HG02840 (cell line): ENCODE data around the gene GATM.
"Not testable (repeated sequence)": the region's sequence is repeated elsewhere in the genome, so short reads cannot be mapped to it uniquely, and the experiment has no call there.

Experiments used
- ATAC-seq: cut with Tn5 transposase; IDR thresholded peaks from one replicate; pipeline ENCODE4 v1.9.1; 2021; ENCODE audit warnings: mild to moderate bottlenecking, moderate library complexity, moderate number of reproducible peaks; ENCODE audit not compliant: unreplicated experiment, low FRiP score

The GATM gene

DNA sequence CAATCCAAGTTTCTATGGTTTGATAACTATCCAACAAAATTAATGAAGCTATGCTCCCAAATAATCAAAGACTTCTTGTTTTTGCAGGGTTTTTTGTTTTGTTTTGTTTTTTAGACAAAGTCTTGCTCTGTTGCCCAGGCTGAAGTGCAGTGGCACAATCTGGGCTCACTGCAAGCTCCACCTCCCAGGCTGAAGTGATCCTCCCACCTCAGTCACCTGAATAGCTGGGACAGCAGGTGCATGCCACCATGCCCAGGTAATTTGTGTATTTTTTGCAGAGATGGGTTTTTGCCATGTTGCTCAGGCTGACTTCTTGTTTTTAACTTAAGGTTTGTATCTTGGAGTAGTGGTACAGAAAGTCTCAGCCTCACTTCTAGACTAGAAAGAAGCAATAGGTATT is 11.0 kb upstream of the GATM start:
- ATAC-seq: no peak

DNA sequence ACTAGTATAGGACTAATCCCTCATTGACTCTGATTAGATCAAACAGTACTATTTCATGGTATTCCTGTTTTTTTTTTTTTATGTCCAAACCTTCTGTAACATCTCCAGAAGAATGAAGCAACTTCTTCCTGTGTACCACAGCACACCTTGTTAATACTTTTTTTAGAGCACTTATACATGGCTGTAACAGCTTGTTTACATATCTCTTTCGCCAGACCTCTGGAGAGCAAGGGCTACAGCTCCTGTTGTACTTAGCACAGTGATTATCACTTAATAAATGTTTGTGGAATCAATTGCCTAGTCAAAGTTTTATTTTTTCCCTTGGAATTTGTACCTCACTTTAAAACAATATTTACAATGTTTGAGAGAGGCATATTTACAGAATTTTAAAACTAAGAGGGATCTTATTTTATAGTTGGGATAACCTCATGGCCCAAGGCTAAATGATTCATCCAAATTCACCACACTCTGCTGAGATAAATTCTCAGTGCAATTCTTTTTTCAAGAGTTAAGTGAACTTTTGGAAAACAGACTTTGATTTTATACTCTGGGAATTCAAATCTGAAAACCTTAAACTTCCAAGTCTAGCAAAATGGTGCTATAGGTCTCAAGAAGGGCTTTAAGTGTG is 9.2 kb upstream of the GATM start:
- ATAC-seq: no peak

DNA sequence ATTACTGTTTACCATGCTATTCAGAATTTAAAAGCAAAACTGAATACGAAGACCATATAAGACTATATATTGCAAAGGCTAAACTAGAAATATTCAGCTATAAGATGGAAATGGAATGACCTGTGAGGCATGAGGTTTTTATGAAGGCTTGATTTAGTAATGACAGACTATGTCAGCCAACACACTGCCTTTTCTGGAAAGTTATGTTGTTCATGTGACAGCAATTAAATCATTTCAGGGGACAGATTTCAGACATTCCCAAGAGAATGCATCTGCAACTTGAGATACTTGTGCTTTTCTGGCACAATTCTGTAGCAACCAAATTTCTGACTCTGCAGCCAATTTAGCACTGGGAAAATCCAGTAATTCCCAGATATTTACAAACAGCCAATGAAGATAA is 8.6 kb upstream of the GATM start:
- no peak for ATAC-seq

DNA sequence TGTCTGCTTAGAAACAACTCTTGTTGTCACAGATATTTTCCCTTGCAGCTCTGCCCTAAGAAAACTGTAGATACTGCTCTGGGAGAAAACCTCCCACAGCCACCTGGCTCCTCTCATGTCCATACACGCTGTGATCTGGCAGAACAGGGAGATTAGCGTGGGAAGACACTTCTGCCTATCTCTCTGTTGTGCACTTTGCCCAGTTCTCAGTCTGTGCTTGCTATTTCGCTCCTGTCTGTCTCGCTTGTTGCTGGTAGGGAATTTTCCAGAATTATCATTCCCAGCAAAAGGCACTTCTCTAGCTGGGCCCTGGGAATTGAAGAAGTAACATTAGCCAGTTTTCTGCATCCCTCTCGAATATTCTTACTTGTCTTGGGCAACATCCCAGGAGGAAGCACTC is 8.1 kb upstream of the GATM start:
- ATAC-seq: no peak

DNA sequence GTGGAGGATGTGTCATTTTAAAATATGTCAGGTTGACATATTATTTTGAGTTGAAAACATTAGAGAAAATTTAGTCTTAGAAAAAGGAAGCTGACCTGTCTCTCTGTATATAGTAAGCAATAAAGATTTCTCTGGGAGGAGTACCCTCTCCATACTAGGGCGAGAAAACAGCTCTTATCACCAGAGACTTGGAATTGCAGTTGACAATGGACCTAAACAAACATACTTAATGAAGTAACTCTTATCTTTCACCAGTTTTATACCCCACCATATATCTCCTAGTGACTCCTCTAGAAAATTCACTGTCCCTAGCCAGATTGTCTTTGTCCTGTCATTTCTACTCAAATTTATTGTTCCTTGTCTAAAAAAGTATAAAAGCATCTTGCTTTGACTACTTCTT is 7.2 kb upstream of the GATM start:
- ATAC-seq: no peak

DNA sequence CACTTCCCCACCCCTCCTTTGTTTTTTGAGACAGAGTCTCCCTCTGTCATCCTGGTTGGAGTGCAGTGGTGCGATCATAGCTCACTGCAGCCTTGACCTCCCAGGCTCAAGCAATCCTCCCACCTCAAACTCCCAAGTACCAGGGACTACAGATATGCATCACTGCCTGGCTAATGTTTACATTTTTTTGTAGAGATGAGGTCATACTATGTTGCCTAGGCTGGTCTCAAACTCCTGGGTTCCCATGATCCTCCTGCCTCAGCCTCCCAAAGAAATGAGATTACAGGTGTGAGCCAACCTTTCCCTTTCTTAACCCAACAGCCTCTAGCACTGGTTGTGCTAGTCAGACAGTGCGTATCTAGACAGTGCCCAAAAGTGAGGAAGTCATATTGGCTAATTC is 6.4 kb upstream of the GATM start:
- ATAC-seq: no peak

DNA sequence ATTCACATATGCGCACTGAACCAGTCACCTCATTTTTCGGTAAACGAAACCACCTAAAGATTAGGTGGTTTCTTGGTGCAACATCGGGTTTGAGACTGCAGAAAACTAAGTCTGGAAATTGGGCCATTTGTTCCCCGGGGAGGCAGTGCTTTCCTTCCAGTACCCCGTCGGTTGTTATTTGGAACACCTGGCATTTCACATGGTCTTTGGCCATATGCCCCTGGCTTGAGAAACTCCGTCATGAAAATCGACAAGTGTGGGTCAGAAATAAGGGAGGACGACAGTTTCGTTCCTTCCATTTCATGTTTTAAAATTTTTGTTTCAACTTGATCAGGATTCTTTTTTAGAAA is 544 bp upstream of the GATM start:
- ATAC-seq: no peak

DNA sequence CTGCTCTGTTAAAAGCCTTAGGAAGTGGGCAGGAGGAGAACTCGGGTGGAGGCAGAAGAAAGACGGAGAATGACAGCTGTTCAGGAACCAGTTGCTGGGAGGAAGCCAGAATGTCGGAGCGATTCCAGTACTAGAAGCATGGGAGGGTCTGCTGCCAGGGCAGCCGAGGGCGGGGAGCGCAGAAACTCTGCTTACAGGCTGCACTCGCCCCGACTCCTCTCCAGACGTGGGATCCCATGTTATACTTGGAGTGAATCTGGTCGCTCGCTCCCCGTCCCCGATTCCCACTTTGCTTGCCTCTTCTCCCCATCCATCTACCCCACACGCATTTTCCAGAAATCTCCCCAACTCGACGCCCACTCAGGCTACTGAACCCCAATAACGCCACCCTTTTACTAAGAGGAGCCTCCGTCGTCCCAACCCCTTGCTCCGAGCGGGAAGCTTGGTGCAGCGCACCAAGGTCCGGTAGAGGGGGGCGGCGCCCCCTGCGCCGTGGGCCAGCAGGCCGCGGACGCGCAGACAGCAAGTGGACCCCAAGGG is 665 bp downstream of the GATM start:
- no peak for ATAC-seq

DNA sequence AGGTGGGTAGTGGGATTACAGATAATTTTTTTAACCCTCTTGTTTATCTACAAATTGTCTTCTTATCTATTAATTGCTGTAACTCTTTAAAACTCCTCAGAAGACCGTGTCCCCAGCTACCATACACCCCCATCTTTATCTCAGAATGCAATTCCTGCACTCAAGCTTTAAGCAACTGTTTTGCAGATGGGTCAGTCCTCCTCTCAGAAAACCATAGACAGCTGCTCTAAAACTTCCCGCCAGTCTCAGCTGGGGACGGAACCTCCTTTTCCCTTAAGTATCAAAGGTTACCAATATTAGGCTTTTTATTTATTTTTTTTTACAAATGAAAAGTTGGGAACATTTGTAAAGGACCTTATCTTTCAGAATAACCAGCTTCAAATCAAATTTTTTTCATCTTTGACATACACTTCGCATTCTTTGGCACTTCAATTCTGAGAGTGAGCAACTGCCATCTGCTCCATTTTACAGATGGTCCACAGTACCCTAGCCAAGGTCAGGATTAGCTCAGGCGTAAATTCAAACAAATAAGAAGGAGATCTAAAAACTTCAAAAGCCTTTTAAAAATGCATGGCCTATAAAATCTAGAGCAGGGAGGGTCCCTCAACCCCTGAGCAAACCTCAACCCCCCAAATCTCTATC is 1.3 kb downstream of the GATM start:
- no peak for ATAC-seq

DNA sequence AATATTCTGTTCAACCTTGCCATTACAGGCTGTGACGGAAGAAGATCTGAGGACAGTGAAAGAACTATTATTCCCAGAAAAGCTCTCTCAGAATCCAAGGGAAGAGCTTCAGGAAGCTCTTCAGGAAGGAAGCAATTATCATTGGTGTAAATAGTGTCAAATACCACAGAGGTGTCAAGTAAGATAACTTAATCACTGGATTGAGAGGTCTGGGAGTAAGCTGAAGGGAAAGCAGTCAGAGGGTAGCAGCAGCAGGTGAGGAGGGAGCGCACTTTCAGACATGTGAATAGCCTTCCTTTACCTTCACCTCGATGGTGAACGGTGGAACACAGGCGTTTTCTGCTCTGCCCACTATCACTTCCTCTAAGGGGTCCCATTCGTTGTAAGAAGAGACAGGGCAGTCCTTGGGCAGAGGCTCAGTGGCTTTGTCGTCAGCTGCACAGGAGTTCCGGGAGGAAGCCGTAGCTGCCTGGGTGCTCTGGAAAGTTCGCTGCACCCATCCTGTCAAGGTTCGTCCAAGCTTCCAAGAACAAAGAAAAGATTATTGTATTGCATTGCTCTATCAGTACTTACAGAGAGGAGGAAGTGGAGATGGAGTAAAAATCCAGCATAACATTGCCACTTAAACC is 1.9 kb downstream of the GATM start:
- no peak for ATAC-seq

DNA sequence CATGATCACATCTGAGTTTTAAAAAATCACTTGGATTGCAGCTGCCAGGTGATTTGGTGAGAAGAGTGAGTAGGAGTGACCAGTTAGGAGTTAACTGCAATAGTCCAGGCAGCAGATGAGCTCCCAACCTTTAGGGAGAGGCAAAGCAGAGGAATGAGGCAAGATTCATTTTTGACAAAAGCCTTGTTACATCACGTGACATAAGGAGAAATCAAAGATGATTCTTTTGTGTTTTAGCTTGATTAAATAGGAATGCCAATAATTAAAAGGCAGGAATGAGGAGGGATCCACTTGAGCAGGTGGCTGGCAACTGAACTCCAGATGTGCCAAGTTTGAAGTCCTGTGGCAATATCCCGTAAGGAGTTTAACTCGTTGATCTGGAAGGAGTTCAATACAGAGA is 2.5 kb downstream of the GATM start:
- ATAC-seq: no peak

DNA sequence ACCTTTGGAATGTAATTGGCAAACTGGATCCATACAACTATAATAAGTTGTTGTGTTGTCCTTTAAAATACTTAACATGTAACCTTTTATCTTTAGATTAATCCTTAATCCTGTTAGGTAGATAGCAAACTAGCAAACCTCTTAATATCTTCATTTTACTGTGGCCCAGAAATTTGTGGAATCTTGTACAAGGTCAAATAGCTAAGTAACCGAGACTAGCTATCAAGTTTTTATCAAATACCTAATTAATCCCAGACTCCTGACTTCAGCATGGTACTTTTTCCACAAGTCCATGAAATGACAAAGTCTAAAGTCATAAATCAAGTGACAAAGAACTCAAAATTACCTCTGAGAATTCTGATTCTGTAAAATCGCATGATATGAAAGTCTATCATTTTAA is 4.4 kb downstream of the GATM start:
- ATAC-seq: no peak

DNA sequence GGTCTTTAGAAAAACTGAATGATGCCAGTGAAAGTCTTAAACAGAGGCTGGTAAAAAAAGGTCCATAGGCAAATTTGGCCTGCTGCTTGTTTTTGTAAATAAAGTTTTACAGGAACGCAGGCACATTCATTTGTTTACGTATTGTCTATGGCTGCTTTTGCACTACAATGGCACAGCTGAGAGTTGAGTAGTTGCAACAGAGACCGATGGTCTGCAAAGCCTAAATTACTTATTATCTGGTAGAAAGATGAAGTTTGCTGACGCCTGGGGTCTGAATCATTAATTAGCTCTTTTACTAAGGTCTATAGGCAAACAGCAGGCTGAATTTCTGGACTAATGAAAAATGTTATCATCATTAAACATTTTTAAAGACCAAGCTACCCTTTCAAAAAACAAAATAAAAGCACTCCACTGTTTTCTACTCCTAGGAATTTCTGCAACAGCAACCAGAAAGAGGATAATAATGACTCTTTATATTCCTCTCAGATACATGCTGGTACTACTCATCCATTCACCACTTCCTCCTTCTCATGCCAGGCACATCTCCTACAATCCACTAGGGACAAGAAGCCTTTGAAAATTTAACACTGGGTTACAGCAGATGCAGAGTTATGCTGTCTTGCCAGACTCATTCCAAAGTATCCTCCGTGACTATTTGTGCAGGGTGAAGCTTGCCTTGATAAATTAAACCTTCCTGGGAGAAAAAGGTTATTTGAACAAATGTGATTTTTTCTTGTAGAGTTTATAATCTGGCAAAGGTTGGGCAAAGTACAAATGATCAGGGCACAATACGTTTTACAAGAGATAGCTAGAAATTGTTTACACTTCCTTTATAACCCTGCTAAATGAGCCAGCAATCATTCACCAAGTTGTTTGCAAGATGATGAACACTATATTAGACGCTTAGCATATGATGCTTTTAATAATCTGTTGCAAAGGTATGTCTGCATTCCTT is 6.0 kb downstream of the GATM start:
- no peak for ATAC-seq

DNA sequence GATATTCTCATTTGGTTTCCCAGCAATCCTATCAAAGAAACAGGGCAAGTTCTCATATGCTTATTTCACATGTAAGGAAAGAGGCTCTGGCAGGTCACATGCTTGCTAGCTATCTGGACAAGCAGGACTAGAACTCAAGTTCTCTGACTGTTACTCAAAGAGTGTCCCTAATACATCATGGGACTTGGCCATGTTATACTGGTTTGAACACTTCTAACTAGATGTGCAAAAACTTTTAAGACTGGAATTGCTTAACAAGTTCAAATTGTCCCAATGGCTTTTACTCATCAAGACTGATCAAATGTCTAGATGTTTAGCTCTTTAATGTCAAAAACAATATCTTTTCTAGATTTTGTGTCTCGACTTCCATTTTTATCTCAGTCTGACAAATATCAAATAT is 6.8 kb downstream of the GATM start:
- ATAC-seq: no peak

DNA sequence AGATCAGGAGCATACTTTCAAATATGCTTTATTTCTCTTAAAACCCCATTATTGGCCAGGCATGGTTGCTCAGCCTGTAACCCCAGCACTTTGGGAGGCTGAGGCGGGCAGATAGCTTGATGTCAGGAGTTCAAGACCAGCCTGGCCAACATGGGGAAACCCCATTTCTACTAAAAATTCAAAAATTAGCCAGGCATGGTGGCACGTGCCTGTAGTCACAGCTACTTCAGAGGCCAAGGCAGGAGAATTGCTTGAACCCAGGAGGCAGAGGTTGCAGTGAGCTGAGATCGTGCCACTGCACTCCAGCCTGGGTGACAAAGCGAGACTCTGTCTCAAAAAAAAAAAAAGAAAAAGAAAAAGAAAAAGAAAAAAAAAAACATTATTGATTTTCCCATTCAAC is 8.3 kb downstream of the GATM start:
- not testable (repeated sequence) for ATAC-seq

DNA sequence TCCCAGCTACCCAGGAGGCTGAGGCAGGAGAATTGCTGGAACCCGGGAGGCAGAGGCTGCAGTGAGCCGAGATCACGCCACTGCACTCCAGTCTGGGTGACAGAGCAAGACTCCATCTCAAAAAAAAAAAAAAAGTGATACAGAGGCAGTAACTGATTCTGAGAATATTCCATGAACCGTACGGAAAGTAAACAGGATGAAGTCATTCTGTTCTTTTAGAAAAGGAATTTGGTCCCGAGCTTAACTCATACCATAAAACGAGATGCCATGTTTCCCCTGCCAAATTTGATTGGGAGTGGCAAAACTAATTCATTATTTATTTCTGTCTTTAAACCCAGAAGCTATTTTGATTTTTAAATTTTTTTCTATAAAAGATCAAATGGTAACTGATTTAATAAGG is 11.1 kb downstream of the GATM start:
- not testable (repeated sequence) for ATAC-seq

DNA sequence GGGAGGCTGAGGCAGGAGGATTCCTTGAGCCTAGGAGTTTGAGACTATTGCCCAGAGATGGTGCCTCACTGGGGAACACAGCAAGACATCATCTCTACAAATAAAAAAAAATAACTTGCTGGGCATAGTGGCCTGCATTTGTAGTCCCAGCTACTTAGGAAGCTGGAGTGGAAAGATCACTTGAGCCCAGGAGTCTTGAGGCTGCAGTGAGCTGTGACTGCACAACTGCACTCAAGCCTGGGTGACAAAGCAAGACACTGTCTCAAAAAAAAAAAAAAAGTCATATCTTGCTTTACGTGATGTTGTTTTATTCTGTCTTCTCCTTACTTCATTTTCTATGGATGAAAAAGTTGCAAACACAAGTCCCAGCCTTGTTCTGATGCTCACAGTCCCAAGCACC is 14.1 kb downstream of the GATM start:
- no peak for ATAC-seq

DNA sequence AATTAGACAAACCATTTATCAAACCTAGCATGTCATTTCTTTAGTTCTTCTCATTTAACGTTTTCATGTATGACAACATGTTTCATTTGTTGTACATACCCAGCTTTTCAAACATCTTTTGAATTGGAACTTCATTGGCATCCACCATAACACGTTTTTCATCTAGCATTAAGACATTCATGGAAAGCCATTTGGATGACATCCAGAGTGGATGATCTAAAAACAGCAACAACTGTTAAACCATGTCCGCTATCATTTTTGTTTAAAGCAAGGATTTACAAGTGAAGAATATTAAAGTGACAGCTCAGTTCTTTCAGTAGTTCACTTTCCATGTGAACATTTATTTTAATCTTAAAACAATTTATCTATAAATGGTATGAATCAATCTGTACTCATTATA is 14.5 kb downstream of the GATM start:
- no peak for ATAC-seq

DNA sequence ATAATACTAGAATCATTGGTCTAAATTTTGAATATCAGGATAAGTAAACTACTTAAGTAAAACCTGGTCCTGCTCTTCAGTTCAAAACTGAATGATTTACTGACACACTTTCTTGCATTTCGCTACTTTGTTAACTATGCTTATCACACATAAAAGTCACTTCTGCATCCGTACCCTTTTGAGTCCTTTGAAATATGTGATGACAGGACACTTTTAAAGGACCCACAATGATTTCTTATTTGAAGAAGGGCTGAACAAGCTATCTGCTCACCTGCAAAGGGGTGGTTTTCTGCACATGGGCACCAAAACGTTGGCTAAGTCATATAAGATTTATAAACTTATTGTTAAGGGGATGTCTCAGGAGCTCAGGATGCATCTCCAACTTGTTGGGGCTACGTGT is 15.0 kb downstream of the GATM start:
- no peak for ATAC-seq

DNA sequence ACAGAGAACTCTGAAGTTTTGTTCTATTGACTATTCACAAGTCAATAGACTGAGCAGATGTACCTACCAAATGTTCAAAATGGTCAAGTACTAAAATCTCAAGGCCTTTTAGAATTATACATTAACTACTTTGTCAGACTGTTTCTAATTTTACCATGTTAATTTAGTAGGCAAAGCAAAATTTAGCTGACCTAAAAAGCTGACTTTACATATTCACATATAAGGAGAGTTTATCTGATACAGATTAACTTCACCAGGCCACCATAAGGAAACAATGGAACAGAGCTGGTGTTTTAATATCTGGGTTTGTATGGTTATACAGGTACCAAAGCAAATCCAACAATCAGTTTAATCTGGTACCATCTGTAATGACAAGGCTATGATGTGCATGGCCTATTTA is 15.9 kb downstream of the GATM start:
- no peak for ATAC-seq

DNA sequence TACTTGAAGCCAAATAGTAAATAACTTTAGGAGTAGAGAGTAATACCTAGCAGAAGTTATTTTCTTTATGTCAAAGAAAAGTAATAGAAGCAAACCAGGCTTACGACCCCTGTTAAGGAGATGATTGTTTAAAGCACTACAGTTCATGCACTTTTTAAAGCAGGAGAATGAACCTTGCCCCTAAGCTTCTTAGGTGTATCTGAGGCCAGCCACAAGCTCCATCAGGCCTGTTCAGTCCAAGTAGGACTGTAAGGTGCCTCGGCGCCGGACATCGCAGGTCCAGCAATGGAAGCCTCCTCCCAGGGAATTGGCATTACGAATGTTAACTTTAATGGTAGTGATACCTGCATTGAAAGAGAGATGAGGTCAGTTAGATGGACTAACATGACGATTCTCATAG is 16.5 kb downstream of the GATM start:
- ATAC-seq: no peak
